Measurements from ENCODE around the gene SLC7A8.

DNA sequence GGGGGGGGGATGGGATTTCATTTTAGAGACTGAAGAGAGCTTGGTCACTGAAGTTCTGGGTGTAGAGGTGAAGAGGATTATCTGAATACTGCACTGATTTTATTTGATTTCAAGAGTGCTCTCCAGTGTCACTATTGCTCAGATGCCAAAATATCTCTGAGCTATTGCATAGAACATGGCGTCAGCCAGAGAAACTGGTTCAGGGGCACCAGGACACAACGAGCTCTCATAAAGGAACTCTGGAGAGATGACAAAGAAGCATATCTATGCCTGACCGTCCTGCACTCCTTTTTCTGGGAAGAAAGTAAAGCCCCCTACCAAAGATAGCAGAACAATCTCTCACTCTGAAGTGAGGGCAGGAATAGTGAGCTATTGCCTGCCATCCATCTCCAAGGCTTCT, 2.0 kb downstream of the SLC7A8 start:
- no peak for TF ChIP-seq POLR2AphosphoS5 (IDR thresholded peaks at IDR 0.05; ENCODE audit: low read depth, low read length)
- TF ChIP-seq SPI1 (IDR thresholded peaks at IDR 0.05; ENCODE audit: low read depth, low read length): no peak
- no peak for TF ChIP-seq POLR2A (IDR thresholded peaks at IDR 0.05; ENCODE audit: low read depth, low read length)
